IMR-90 (cell line): ENCODE data around the gene VAT1. TPM values are rescaled to one million over a fixed set of nuclear protein-coding genes. Genes with fewer than 3 reads are reported as not detected.
A peak's percentile ranks its signal among the peaks of the same experiment; 100 is the strongest.

Source experiments
- ATAC-seq: fragments of 200-7000 bp; cut with Tn5 transposase; 2 replicates; pipeline ENCODE4 v1.9.1; 2020; ENCODE audit warnings: low read depth, mild to moderate bottlenecking, moderate library complexity
- BruUV-seq: library from RNA; stranded (reverse); fragments of 400-500 nt; replicated peaks from 2 replicates; lab custom pipeline; 2021; lab: Mats Ljungman, UMichigan
- CTCF ChIA-PET: fragments of 300-600 bp; formaldehyde crosslinking; extraction: SDS; loops from one replicate; lab custom pipeline; 2021; ENCODE audit warnings: antibody characterized with exemption; lab: Yijun Ruan, JAX
- POLR2A ChIA-PET: fragments of 300-600 bp; sonication (Branson Sonifier 250); formaldehyde crosslinking; loops from one replicate; lab custom pipeline; 2022; ENCODE audit warnings: antibody characterized with exemption; ENCODE audit not compliant: unreplicated experiment; lab: Charles Lee
- DNase-seq: peaks from one replicate; pipeline ENCODE4 v3.0.0; 2013
- H2AFZ ChIP-seq: replicated peaks from 2 replicates; pipeline ENCODE3; 2013; ENCODE audit warnings: low read length, mild to moderate bottlenecking; ENCODE audit not compliant: poor library complexity
- H2AK5ac ChIP-seq: 2 replicates; pipeline ENCODE4 v1.6.1; 2013; ENCODE audit warnings: low read depth, low read length, inconsistent platforms
- H2AK9ac ChIP-seq: replicated peaks from 2 replicates; pipeline ENCODE3; 2013; ENCODE audit warnings: mild to moderate bottlenecking, low read depth, low read length, moderate library complexity; ENCODE audit not compliant: poor library complexity
- H2BK120ac ChIP-seq: 2 replicates; pipeline ENCODE4 v1.6.1; 2013; ENCODE audit warnings: low read depth, low read length, inconsistent platforms
- H2BK15ac ChIP-seq: 3 replicates; pipeline ENCODE4 v1.6.1; 2013; ENCODE audit warnings: low read depth, low read length, inconsistent platforms
- H2BK20ac ChIP-seq: 2 replicates; pipeline ENCODE4 v1.6.1; 2013; ENCODE audit warnings: low read depth, mild to moderate bottlenecking, inconsistent platforms, low read length, moderate library complexity
- H2BK5ac ChIP-seq: 2 replicates; pipeline ENCODE4 v1.6.1; 2013; ENCODE audit warnings: mild to moderate bottlenecking, low read depth, low read length, inconsistent platforms; ENCODE audit not compliant: poor library complexity, severe bottlenecking
- H3K14ac ChIP-seq: replicated peaks from 2 replicates; pipeline ENCODE4 v1.6.1; 2013; ENCODE audit warnings: low read depth, low read length, inconsistent platforms
- H3K18ac ChIP-seq: 2 replicates; pipeline ENCODE4 v1.6.1; 2013; ENCODE audit warnings: low read depth, low read length, control low read depth
- H3K23ac ChIP-seq: 2 replicates; pipeline ENCODE4 v1.6.1; 2013; ENCODE audit warnings: low read depth, low read length, inconsistent platforms
- H3K27ac ChIP-seq: 2 replicates; pipeline ENCODE4 v1.5.1; 2013; ENCODE audit warnings: mild to moderate bottlenecking, control low read depth, low read length; ENCODE audit not compliant: insufficient read depth
- H3K27me3 ChIP-seq: 2 replicates; pipeline ENCODE4 v1.6.1; 2013; ENCODE audit warnings: low read length; ENCODE audit not compliant: control insufficient read depth, insufficient read depth
- H3K36me3 ChIP-seq: 2 replicates; pipeline ENCODE4 v1.6.1; 2013; ENCODE audit warnings: low read length, mixed read lengths; ENCODE audit not compliant: control insufficient read depth, insufficient read depth
- H3K4ac ChIP-seq: 2 replicates; pipeline ENCODE4 v1.6.1; 2013; ENCODE audit warnings: low read depth, low read length, inconsistent platforms
- H3K4me1 ChIP-seq: 2 replicates; pipeline ENCODE4 v1.6.1; 2013; ENCODE audit warnings: low read length, mixed read lengths; ENCODE audit not compliant: control insufficient read depth, insufficient read depth
- H3K4me2 ChIP-seq: 2 replicates; pipeline ENCODE4 v1.6.1; 2013; ENCODE audit warnings: low read depth, mild to moderate bottlenecking, control low read depth, low read length, moderate library complexity
- H3K4me3 ChIP-seq: 2 replicates; pipeline ENCODE4 v1.5.1; 2013; ENCODE audit warnings: low read depth, mild to moderate bottlenecking, control low read depth, low read length, moderate library complexity; ENCODE audit not compliant: insufficient read depth
- H3K56ac ChIP-seq: 2 replicates; pipeline ENCODE4 v1.6.1; 2013; ENCODE audit warnings: low read length, inconsistent platforms; ENCODE audit not compliant: insufficient read depth; ENCODE audit errors: extremely low read depth
- H3K79me1 ChIP-seq, 2 experiments: 2 replicates each; pipeline ENCODE4 v1.6.1; 2013; ENCODE audit warnings: low read length in 2 of 2, inconsistent platforms in 1 of 2, low read depth in 1 of 2
- H3K9ac ChIP-seq: 2 replicates; pipeline ENCODE4 v1.6.1; 2013; ENCODE audit warnings: low read depth, low read length, control low read depth
- H3K9me1 ChIP-seq: 2 replicates; pipeline ENCODE4 v1.6.1; 2013; ENCODE audit warnings: low read length, inconsistent platforms; ENCODE audit not compliant: insufficient read depth
- H3K9me3 ChIP-seq: 2 replicates; pipeline ENCODE4 v1.6.1; 2013; ENCODE audit warnings: low read length; ENCODE audit not compliant: control insufficient read depth, insufficient read depth
- H4K20me1 ChIP-seq: 2 replicates; pipeline ENCODE4 v1.6.1; 2013; ENCODE audit warnings: low read length, inconsistent platforms; ENCODE audit not compliant: insufficient read depth
- H4K5ac ChIP-seq: 2 replicates; pipeline ENCODE4 v1.6.1; 2013; ENCODE audit warnings: mild to moderate bottlenecking, low read depth, low read length, control low read depth
- H4K8ac ChIP-seq, 2 experiments: 2 replicates each; pipeline ENCODE4 v1.6.1; 2013; ENCODE audit warnings: low read depth in 2 of 2, low read length in 2 of 2, control low read depth in 1 of 2, inconsistent platforms in 1 of 2
- H4K91ac ChIP-seq: 2 replicates; pipeline ENCODE4 v1.6.1; 2013; ENCODE audit warnings: low read depth, low read length, inconsistent platforms; ENCODE audit not compliant: insufficient read depth
- CEBPB ChIP-seq: IDR thresholded peaks from 2 replicates; pipeline ENCODE4 v1.6.1; 2012; ENCODE audit warnings: low read depth, low read length, improper control_type of control experiment
- MAFK ChIP-seq: IDR thresholded peaks from 2 replicates; pipeline ENCODE4 v1.6.1; 2012; ENCODE audit warnings: low read depth, low read length, improper control_type of control experiment
- NFE2L2 ChIP-seq: fragments of 150-350 bp; IDR thresholded peaks from 2 replicates; pipeline ENCODE4 v1.6.1; 2016; ENCODE audit warnings: low read depth, mild to moderate bottlenecking, low read length
- POLR2A ChIP-seq: IDR thresholded peaks from 2 replicates; pipeline ENCODE4 v1.6.1; 2012; ENCODE audit warnings: mild to moderate bottlenecking, low read depth, low read length
- RAD21 ChIP-seq: IDR thresholded peaks from 2 replicates; pipeline ENCODE4 v1.6.1; 2012; ENCODE audit warnings: low read length, improper control_type of control experiment
- USF2 ChIP-seq: fragments of 150-350 bp; IDR thresholded peaks from 2 replicates; pipeline ENCODE4 v1.6.1; 2017; ENCODE audit warnings: mild to moderate bottlenecking, antibody characterized with exemption, low read length, low read depth
- WGBS, 2 experiments: methylation state at CpG; one replicate each; pipeline versions ENCODE4 v1.1.5 to v1.1.7; 2013; ENCODE audit warnings: missing lambda C conversion rate in 2 of 2; ENCODE audit not compliant: insufficient read length in 1 of 2; ENCODE audit errors: extremely low coverage in 2 of 2; 5-methylcytosine and 5-hydroxymethylcytosine counted together
- dilution Hi-C: fragments of 300-500 bp; cut with HindIII; formaldehyde crosslinking; loops from one replicate; pipeline ENCODE4 v1.14.3; 2018; ENCODE audit warnings: low sequenced_read_pairs; ENCODE audit not compliant: unreplicated experiment
- in situ Hi-C: fragments of 300-500 bp; cut with MboI; formaldehyde crosslinking; loops from 3 replicates; pipeline ENCODE4 v1.14.3; 2019; ENCODE audit warnings: low sequenced_read_pairs, inconsistent platforms, mixed read lengths
- intact Hi-C: fragments of 100-400 bp; cut with micrococcal nuclease; formaldehyde crosslinking; loops from 2 replicates; pipeline ENCODE4 v1.10.0; 2022
- polyA plus RNA-seq, 3 experiments: library from polyadenylated mRNA; depleted of rRNA; stranded (reverse); fragments of >200 nt; gene quantifications; 2 replicates each; pipeline ENCODE4 v1.2.3, GENCODE V29; 2012; ENCODE audit warnings: low replicate concordance in 1 of 3
- total RNA-seq: library from RNA; depleted of rRNA; stranded (reverse); fragments of >200 nt; gene quantifications from 2 replicates; pipeline ENCODE4 v1.2.3, GENCODE V29; 2012

Gene VAT1
- total and polyA plus RNA-seq, 2 of the 4 experiments (the other 2 are of a cell fraction), result 97.3 to 101 TPM

- TF ChIP-seq MAFK (no peak), RAD21 (no peak), POLR2A (no peak), NFE2L2 (no peak)
Measured at GRCh38 chr17:43019418-43019817, 2.8 kb downstream of the VAT1 start (continued).

GRCh38 chr17:43018932-43019331, 3.3 kb downstream of the VAT1 start:
- H3K9me3 ChIP-seq, result no peaks in the 10 kb centered on the region
- no peak overlapping the region for H3K56ac ChIP-seq
- no peak overlapping the region for H2BK120ac ChIP-seq
- no peak overlapping the region for H4K5ac ChIP-seq
- WGBS, 2 experiments, result no CpG with 5 or more reads among the region's 4 CpGs
- CTCF ChIA-PET, result no interaction called here
- peaks cover 15 to 66% of the 10 kb centered on the region in 2 experiments; a peak in 3 of 4 replicates for H3K79me1 ChIP-seq
- H3K4me2 ChIP-seq, result no peak overlapping the region
- no peak overlapping the region for H2BK5ac ChIP-seq
- peak; percentile 31 for DNase-seq
- BruUV-seq, result no TSS peak
- H2AK5ac ChIP-seq, result no peak overlapping the region
- dilution Hi-C loops, result no loop called here
- H3K27me3 ChIP-seq, result no peaks in the 10 kb centered on the region
- no peak overlapping the region for H3K9ac ChIP-seq
- H3K4ac ChIP-seq, result no peak overlapping the region
- H3K18ac ChIP-seq, result no peak overlapping the region
- no peak overlapping the region for H2BK15ac ChIP-seq
- peaks cover 45% of the 10 kb centered on the region for H3K36me3 ChIP-seq
- H3K23ac ChIP-seq, result peak overlapping the region; percentile 45; the same call in 1 of the 2 replicates
- no peak overlapping the region for H4K8ac ChIP-seq
- peaks cover 12% of the 10 kb centered on the region for H3K4me1 ChIP-seq
- H4K20me1 ChIP-seq, result peaks cover 32% of the 10 kb centered on the region; the same call in 1 of the 2 replicates
- no peak for TF ChIP-seq USF2
- TF ChIP-seq CEBPB, result peak; percentile 71
- H3K4me3 ChIP-seq, result no peak overlapping the region
- H4K91ac ChIP-seq, result no peak overlapping the region
- ATAC-seq, result no peak
- POLR2A ChIA-PET, result no interaction called here
- H2AFZ ChIP-seq, result no peak overlapping the region
- peaks cover 27% of the 10 kb centered on the region for H3K9me1 ChIP-seq
- no peak overlapping the region for H2AK9ac ChIP-seq
- H3K14ac ChIP-seq, result no peak overlapping the region
- H2BK20ac ChIP-seq, result no peak overlapping the region
- intact Hi-C loops, result no loop called here
- no peak overlapping the region for H3K27ac ChIP-seq
- in situ Hi-C loops, result no loop called here
